ENCODE data around the gene MAP2K1. TPM values are rescaled to one million over a fixed set of nuclear protein-coding genes. Genes with fewer than 3 reads are reported as not detected.
A peak's percentile ranks its signal among the peaks of the same experiment; 100 is the strongest.

The MAP2K1 gene
- total and polyA plus RNA-seq, 9 of the 15 experiments (the other 6 are each of a cell fraction or from before 2014, with no cell fraction given), result 7.5 to 58.3 (median 30.0) TPM

- TF ChIP-seq CBFB (CRISPR knock-in tag; IDR thresholded peaks at IDR 0.05) (no peak), ZBTB7A (IDR thresholded peaks at IDR 0.05; ENCODE audit: borderline replicate concordance, control insufficient read depth, low read depth, low read length) (0 out of 2 replicates have a peak, but pooled peaks have one; percentile 21), GTF2E2 (tag; IDR thresholded peaks at IDR 0.05) (peak; percentile 95), TFAP4 (CRISPR knock-in tag; IDR thresholded peaks at IDR 0.05; ENCODE audit: borderline replicate concordance) (peak; percentile 60; the same call in 1 of the 2 replicates), HIVEP1 (CRISPR knock-in tag; IDR thresholded peaks at IDR 0.05) (no peak), SPI1 (IDR thresholded peaks at IDR 0.05; ENCODE audit: borderline replicate concordance, low read depth, low read length) (peak; percentile 89), ARID3A (IDR thresholded peaks at IDR 0.05; ENCODE audit: borderline replicate concordance, low read depth, low read length) (no peak), ZBTB40 (IDR thresholded peaks at IDR 0.05) (peak; percentile 99), ZBTB40 (CRISPR knock-in tag; IDR thresholded peaks at IDR 0.05) (no peak), CSDE1 (IDR thresholded peaks at IDR 0.05) (0 out of 4 replicates have a peak, but pooled peaks of 1 of the 2 experiments have one; percentile 55), EHMT2 (IDR thresholded peaks at IDR 0.05) (no peak), ZBTB8A (IDR thresholded peaks at IDR 0.05; ENCODE audit: partially characterized antibody) (peak; percentile 60)
Measured at GRCh38 chr15:66504563-66505429, 118.1 kb downstream of the MAP2K1 start, which contains the start of the genes RPL4 and ZWILCH (continued).
